Measurements from ENCODE around the gene PAK5.

Gene PAK5

DNA sequence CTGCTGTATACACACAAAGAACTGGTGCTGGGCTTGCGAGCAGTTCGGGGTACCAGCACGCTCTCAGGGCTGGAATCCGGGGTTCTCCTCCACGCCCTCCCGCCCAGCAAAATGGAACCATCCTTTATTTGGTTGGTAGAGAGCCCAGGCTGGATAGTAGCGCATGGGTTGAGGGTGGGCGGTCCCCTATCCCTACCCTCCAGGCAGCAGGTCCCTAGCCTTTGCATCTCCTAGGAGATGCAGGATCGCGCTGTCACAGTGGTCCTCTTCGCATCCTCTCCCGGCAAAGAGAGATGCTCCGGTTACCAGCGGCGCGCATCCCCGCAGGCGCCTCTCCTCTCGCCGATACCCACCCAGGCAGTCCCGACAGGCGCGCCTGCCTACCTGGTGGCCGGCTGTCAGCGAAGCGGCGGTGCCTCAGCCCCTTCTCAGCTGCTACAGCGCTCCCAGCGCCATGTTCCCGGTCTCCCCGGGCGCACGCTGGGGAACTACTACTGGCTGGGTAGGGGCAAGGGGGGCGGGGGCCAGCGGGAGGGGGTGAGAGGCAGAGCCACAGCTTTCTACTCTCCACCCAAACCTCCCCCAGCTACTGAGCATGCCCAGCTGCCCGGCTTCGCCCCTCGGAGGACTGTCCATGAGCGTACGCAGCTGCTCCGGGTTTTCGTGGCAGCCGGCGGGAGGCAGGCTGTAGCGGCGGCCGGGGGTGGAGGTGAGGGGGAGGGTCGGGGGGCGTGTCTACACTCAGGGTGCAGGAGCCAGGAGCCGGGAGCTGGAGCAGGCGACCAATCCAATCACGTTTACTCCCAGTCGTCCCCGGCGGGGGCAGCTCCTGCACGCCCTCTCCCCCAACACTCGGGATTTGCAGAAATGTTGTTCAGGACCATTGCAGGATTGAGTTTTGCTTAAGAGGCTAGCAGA is at the start of gene PAK5:
TSS of gene PAK5 (minus strand) at position 699 of the 918 bp plus-strand sequence. CDS start 194,748 bp downstream, outside the sequence.
- DNase-seq (ENCODE audit: low spot score): peak; percentile 95

DNA sequence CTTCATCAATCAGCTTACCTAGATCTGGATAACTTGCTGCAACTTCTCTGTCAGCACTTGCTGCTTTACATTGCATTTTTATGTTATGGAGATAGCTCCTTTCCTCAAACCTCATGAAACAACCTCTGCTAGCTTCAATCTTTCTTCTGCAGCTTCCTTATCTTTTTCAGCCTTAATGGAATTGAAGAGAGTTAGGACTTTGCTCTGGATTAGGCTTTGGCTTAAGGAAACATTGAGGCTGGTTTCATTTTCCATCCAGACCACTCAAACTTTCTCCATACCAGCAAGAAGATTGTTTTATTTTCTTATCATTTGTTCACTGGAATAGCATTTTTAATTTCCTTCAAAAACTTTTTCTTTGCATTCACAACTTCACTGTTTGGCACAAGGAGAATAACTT is 48.8 kb upstream of the PAK5 start:
- DNase-seq (ENCODE audit: low spot score): no peak

DNA sequence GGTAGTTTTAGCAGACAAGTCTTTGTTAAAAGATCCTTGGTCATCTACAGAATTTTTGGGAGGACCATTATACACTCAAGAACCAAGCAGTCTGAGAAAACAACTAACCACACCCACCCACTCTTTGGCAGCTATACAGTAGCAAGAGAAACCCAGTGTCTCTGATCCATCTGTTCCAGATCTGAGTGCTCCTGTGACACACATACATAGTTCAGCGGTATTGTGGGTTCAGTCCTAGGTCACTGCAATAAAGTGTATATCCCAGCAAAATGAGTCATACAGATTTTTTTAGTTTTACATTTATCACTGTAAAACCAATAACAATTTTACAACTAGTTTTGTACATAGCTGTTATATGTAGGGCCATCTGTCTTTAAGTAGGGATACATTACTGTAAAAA is 47.4 kb upstream of the PAK5 start:
- DNase-seq (ENCODE audit: low spot score): no peak

DNA sequence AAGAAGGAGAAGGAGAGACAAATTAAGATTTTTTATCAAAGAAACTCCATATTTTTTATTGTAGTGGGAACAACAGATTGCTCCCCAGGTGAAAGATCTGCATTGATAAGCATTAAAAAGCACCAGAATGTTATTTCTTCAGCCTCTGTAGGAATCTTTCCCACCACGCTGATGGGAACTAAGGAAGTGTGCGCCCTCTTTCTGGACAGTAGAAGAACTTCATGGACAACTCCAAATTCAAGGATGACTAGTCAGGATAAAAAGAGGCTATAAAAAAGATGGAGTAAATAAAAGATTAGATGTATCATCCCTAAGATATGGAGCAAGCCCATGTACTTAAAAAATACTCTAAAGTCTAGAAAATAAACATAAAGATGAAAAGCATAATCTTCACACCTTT is 45.8 kb upstream of the PAK5 start:
- DNase-seq (ENCODE audit: low spot score): no peak

DNA sequence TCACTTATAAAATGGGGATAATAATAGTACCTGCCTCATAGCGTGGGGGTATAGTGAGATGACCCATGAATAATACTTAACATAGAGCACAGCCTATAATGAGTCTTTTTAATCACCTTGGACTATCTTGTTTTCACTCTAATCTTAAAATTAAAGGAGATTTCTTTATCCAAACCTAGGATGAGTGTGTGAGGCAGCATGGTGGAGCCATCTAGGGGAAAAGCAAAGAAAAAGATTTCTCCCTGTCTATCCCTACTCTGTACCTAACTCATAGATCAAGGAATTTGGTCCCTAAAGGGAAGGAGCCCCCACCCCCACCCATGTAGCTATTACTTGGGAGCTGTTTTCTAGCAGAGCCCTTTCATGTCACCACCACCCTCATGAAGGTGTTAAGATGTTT is 45.2 kb upstream of the PAK5 start:
- DNase-seq (ENCODE audit: low spot score): peak; percentile 16

DNA sequence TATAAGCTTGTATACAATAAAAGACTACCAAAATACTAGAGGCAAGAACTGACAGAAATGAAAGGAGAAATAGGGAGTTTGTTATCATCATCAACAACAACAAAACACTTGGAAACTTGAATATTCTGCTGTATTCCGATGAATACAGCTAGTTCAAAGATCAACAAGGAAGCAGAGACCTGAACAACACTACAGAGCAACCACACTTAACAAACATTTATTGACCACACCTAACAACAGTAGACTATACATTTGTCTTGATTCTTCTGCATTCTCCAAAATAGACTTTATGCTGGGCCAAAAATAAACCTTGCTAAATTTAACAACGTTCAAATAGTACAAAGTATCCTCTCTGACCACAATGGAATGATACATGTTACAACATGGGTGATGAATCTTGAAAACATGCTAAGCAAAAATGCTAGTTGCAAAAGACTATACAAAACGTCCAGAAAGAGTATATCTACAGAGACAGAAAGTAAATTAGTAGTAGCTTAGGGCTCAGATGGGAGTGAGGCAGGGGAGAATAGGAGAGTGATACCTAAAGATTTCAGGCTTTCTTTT is 39.1 kb upstream of the PAK5 start:
- DNase-seq (ENCODE audit: low spot score): no peak

DNA sequence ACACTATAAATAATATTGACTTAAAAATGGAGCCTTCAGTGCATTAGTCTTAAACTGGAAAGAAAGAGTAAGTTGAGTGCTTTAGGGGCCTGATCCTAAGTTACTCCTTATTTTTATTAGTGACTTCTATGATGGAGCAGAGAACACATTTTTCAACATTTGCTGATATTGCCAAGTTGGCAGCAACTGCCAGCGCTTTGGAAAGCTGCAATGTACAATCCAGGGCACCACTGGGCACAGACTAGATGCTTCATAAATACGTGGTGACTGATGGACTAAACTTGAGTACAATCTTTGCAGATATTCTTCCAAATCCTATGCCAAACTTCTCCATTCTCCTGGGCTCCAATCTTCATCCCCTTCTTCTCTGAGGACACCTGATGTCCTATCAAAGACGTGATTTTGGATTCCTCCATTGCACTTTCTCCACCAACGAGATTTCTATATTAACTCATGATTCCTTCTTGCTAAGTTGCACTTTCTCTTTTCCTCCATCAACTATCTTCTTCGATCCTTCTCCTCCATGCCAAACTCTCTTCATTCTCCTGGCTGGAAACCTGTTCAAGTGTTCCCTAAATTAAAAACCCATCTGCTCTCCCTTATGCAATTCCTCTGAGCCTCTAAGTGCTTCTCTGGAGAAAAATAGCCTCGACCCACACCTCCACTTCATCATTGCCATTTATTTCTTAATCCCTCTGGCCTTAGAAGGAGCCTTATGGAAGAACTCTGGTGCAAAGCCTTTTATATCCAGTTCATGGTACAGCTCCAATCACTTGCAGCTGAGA is 28.5 kb upstream of the PAK5 start:
- DNase-seq (ENCODE audit: low spot score): no peak

DNA sequence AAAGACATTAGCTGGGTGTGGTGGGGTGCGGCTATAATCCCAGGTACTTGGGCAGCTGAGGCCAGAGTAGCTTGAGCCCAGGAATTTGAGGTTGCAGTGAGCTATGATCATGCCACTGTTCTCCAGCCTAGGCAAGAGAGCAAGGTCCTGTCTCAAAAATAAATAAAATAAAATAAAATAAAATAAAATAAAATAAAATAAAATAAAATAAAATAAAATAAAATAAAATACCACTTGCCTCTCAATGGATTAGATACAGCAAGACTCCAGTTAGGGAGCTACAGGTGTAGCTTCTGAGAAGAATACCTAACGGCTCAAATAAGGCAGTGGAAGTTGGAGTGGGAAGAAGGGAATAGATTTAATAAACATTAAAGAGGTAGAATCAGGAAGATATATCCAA is 13.7 kb upstream of the PAK5 start:
- no peak for DNase-seq (ENCODE audit: low spot score)

DNA sequence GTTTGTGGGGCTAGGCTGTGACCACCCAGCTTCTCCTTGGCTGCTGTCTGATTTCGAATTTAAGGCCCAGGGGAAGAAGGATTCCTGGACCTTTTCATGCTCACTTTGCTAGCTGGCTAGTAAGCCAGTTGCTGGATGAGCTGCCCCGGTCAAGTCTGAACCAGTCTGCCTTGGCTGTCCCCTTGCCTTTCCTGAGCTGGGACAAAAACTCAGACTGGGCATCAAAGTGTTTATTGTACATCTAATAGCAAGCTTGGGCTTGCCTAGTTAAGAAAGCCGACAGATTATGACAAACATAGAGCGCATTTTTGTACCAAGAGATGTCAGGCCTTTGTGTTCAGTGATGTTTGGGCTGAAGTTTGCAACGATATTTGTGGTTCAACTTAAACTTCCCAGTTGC is 750 bp upstream of the PAK5 start:
- no peak for DNase-seq (ENCODE audit: low spot score)

DNA sequence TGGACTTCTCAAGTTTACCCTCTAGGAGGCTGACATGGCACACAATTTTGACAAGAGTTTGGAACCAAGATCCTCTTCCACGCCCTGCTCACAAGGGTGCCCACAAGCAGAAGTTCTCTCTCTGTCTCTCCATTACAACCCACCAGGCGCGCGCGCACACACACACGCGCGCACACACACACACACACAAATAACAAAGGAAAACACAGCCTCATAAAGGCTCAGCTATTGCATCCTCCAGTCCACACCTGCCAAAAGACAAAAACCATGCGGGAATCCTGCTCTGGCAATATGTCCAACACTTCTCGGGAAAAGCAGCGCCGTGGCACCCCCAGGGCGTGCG is 870 bp downstream of the PAK5 start:
- no peak for DNase-seq (ENCODE audit: low spot score)

DNA sequence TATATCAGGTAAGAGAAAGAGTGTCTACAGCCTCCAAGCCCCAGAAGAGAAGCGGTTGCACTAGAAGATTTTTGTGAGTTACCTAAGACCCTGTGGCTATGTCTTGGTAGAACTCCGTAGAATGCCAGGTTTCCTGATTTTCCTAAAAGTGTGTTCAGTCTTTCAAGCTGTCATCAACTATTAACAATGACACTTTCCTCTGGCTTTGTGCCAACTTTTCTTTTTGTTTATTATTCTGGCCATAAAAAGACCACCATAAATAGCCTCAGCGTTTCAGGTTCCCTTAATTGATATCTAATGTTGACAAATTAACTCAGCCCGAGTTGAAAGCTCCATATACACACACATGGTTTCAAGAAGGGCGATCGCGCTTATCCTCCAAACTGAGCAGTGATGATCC is 1.2 kb downstream of the PAK5 start:
- DNase-seq (ENCODE audit: low spot score): no peak

DNA sequence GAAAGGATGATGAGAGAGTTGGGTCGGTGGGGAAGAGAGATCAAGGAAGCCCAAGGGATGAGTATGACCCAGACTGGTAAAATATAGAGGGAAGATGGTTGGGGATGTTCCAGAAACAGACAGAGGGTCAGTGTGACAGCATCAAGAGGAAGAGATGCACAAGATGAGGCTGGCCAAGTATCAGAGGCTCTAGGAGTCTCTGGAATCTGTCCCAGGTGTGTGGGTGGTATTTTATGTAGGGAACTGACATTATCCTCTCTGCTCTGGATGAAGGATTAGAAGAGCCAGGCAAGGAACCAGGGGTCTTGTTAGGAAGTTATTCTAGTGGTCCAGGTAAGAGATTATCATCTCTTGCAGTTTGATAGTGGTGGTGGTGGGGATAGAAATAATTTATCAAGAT is 3.6 kb downstream of the PAK5 start:
- DNase-seq (ENCODE audit: low spot score): no peak

DNA sequence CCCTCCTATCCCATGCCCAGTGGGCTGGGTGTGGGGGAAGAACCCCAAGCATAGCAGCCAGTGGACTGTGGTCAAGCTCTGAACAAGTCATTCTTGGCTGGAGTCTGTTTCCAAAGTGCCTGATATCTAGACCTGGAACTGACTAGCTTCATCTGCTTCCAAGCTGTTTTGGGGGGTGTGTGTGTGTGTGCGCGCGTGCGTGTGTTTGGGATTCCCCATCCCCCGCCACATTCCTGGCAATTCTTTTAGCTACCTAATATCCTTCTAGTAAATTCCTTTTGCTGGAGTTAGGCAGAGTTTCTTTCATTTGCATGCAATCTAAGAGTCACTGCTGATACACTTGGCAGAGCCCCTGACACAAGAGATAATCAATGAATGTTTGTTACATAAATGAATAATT is 7.8 kb downstream of the PAK5 start:
- no peak for DNase-seq (ENCODE audit: low spot score)

DNA sequence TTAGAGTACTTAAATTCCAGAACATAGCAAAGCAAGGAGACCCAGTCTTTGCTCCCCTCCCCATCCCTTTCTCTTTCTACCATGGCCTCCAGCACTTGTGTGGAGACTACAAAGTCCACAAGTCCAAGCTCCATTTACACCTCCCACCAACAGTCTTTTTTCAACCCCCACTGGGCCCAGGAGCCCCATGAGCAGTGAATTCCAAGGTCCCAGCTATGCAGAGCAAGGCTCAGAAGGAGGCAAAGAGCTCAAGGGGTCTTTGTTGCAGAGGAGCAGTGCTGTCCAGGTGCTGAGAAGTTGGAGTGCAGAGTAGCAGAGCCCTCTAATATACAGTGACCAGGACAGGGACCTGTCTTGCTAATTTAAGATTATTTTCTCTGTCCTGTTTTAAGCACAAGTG is 9.0 kb downstream of the PAK5 start:
- peak; percentile 35 for DNase-seq (ENCODE audit: low spot score)

DNA sequence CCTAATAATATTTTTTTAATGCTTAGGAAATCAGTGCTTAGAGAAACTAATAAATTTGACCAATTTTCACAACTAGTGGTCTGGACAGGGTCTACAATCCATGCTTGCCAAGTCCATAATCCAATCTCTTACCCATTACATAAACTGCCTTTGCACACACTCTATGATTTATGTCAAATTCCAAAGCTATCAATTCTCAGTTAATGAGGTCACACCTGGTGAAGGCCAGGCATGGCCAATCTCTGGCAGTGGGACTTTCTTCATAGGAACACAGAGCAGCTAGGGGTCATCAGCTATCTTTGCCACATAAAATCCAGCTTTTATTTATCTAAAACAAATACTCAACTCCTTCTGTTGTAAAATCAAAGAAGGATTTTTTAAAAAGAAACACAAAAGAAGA is 21.2 kb downstream of the PAK5 start:
- no peak for DNase-seq (ENCODE audit: low spot score)

DNA sequence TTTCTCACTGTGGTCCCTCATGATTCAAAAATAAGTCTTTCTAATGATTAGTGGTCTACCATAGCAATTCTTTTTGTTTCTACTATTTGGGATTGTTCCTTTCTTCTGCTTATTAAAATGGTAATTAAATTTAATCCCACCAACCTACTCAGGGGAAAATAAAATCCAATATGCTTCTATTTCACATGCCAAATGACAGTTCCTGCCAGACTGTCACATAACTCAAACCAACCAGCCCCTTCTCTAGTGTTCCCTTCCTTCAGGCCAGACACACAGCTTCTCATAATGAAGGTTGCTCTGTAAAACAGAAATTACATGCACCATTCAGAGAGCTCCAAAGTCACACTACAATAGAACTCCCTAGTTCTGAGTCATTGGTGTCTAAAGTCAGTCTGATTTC is 23.2 kb downstream of the PAK5 start:
- DNase-seq (ENCODE audit: low spot score): no peak

DNA sequence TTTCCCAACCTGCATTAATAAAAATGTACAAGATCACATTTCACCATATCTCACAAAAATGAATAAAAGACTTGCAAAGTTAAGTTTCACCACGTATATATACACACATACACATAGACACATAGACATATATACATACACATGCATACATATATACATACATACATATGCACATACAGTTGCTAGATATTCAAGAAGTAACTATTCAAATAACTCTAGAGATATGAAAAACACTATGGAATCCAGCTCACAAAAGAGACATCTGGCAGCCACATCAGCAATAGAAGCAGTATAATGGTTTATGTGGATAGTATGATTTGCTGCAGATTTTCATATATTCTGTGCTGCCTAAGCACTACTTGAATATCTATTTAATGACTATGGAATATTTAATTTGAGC is 28.1 kb downstream of the PAK5 start:
- no peak for DNase-seq (ENCODE audit: low spot score)

DNA sequence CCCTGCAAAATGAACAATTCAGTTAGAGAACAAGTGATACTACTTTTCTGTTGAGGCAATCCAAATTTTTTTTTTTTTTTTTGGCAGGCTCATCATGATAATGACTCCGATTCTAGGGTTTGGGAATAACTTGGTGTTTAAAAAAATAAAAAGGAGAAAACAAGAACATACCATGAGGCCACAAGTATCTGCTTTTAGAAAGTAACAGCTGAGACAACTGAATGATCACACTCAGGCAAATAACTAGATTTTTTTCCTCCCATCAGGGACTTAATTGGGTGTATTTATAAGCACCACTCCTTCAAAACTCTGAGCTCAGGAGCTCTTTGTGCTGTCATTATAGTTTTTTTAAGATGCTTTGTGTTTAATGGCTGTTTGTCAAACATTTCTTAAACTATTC is 29.6 kb downstream of the PAK5 start:
- DNase-seq (ENCODE audit: low spot score): no peak

DNA sequence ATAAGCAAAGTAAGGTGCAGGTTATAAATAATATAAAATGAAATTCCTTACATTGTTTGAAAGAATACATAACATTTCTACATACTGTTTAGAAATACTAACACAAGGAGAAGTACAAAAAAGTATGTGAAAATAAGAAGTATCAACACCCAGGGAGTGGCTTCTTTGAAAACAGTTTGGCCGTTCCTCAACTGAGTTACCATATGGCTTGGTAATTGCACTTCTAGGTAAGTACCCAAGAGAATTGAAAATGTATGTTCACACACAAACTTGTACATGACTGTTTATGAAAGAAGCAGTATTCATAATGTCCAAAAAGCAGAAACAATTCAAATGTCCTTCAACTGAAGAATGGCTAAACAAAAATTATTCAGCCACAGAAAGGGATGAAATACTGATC is 30.7 kb downstream of the PAK5 start:
- DNase-seq (ENCODE audit: low spot score): no peak

DNA sequence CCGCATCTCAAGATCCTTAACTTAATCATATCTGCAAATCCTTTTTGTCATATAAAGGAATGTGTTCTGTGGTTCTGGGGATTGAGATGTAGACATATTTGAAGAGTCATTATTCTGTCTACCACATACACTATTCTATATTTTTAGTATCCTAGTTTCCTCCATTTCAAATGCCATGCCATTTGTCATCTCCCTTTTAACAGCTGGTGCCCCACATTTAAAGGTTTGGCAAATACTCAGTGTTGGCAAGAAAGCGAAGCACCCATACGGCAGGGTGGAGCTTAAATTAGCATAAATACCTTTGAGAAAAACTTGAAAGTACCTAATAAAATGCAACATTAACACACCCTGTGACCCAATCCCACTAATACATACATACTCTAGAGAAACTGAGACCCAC is 31.7 kb downstream of the PAK5 start:
- DNase-seq (ENCODE audit: low spot score): no peak

DNA sequence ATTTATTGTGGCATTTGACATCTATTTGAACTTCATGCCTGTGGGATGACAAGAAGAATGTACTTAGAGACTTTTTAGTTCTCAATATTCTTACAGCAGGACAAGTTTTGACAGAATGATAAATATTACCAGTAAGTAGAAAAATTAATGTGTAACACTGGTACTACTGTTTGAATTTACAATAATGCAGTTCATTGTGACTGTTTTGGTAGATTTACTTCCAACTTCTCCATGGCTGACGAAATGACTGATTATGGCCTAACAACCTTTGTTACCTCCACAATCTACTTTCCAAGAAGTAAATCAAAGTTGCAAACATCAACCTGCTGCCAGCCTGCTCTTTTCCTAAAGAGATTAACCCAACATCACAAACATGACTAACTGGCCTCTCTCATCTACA is 38.5 kb downstream of the PAK5 start:
- DNase-seq (ENCODE audit: low spot score): no peak

DNA sequence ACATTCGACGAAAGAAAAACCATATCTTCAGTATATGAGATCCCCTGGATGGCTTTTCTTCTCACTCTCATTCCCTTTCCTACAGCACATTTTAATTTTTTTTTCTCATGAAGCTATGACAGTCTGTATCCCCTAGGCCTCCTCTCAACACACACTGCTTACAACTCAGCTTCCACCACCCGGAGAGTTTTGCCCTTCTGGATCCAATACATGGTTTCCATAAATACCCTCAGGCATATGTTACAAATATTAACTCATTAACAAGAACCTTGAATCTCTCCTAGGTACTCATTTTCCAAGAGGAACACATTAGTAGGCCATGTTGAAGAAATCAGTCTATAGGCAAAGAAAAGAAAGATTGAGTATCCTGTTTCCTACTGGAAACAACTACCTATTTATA is 44.0 kb downstream of the PAK5 start:
- no peak for DNase-seq (ENCODE audit: low spot score)

DNA sequence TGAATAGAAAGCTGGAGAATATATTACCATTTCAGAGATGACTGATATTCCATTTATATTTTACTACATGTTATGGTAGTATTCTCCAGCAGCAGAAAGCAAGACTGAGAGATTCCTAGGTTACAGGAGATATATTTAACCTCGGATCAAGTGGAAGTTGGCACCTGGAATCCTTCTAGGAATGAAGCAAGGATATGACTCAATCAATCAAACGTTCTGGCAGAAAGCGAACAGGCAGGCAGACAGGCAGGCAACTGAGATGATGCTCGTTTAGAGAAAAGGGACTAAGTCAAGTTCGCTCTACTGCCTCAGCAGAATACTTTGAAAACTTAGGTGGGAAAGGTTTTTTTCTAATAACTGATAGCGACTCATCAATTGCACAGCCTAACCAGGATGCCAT is 46.2 kb downstream of the PAK5 start:
- no peak for DNase-seq (ENCODE audit: low spot score)

Data from iPS-NIHi11 (cell line).